ENCODE results near the gene STIM1.

STIM1 gene

DNA sequence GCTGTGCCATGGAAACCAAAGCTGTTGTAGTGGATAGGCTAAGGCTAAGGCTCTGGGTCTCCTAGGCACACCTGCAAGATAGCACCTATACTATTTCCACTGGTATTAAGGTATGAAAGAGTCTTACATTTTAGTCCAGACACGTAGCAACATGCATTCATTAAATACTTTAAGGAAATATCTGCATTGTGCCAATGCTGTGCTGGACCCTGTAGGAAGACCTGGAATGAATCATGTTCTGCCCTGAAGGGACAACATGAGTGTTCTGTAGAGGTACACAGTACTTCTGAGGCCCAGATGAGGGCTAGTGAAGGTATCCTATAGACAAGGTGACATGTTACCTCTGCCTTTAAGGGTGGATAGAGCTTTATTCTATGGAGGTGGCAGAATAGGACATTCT lies 204.0 kb downstream of the STIM1 start:
- no peak for DNase-seq (ENCODE audit: low read depth, low spot score)
- H3K9me3 ChIP-seq (ENCODE audit: insufficient read depth, low read length), result no peaks in the 10 kb centered on the region
- no peaks in the 10 kb centered on the region for H3K4me1 ChIP-seq (ENCODE audit: insufficient read depth, insufficient read length)
- TF ChIP-seq SUZ12 (IDR thresholded peaks at IDR 0.05; ENCODE audit: extremely low read depth, insufficient read depth, insufficient read length) (no peak), ZNF274 (IDR thresholded peaks at IDR 0.05; ENCODE audit: low read depth, low read length) (no peak), YY1 (IDR thresholded peaks at IDR 0.05; ENCODE audit: insufficient read depth, insufficient read length) (no peak)
- no peaks in the 10 kb centered on the region for H3K27me3 ChIP-seq (ENCODE audit: insufficient read depth, insufficient read length)
- H3K36me3 ChIP-seq (ENCODE audit: insufficient read depth, insufficient read length, low read length), result peaks cover 21% of the 10 kb centered on the region
- H3K4me3 ChIP-seq (ENCODE audit: insufficient read length, low read depth), result no peak overlapping the region
- H3K9ac ChIP-seq (ENCODE audit: insufficient read length, low read depth), result no peak overlapping the region

DNA sequence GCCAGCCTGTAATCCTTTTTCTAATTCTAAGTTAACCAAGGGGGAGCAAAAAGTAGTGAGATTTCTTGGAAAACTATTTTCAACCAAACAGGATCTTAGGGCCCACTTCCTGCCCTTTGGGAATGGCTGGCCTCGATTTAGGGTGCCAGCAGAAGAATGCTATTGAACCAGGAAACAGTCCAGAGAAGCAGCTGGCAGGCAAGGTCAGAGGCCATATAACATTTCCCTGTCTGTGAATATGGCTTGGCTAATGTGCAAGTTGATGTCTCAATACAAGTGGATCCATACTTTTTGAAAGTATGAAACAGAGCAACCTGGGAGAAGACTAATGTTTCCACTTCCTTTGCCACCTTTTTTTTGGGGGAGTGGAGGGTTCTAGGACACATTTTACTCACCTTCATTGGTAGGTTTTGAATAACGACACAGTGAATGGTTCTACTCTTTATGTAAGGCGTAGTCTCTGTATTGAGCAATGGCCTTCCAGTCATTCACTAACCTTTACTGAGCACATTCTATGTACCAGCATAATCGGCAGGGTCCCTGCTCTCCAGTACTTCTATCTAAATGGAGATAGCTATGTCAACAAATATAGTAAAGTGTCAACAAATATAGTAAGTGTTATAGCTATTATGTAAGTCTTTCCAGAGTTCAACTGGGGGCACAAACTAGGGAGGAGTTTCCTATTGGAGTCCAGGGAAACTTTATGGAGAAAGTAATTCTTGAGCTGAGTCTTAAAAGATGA lies 204.9 kb downstream of the STIM1 start:
- peaks cover 21% of the 10 kb centered on the region for H3K36me3 ChIP-seq (ENCODE audit: insufficient read depth, insufficient read length, low read length)
- no peak for DNase-seq (ENCODE audit: low read depth, low spot score)
- H3K4me3 ChIP-seq (ENCODE audit: insufficient read length, low read depth), result no peak overlapping the region
- no peaks in the 10 kb centered on the region for H3K27me3 ChIP-seq (ENCODE audit: insufficient read depth, insufficient read length)
- H3K9ac ChIP-seq (ENCODE audit: insufficient read length, low read depth), result no peak overlapping the region
- TF ChIP-seq SUZ12 (IDR thresholded peaks at IDR 0.05; ENCODE audit: extremely low read depth, insufficient read depth, insufficient read length), result no peak
- TF ChIP-seq YY1 (IDR thresholded peaks at IDR 0.05; ENCODE audit: insufficient read depth, insufficient read length), result no peak
- no peaks in the 10 kb centered on the region for H3K4me1 ChIP-seq (ENCODE audit: insufficient read depth, insufficient read length)
- no peaks in the 10 kb centered on the region for H3K9me3 ChIP-seq (ENCODE audit: insufficient read depth, low read length)

DNA sequence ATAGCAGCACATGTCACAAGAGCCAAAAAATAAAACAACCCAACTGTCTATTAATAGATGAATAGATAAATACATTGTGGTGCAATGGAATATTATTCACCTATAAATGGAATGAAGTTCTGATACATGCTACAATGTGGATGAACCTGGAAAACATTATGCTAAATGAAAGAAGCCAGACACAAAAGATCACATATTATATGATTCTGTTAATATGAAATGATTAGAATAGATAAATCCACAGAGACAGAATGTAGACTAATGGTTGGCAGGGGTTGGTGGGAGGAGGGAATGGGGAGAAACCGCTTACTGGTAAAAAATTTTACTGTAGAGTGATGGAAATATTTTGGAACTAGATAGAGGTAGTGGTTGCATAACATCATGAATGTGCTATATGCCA lies 206.2 kb downstream of the STIM1 start:
- TF ChIP-seq ZNF274 (IDR thresholded peaks at IDR 0.05; ENCODE audit: low read depth, low read length) (no peak), YY1 (IDR thresholded peaks at IDR 0.05; ENCODE audit: insufficient read depth, insufficient read length) (no peak), SUZ12 (IDR thresholded peaks at IDR 0.05; ENCODE audit: extremely low read depth, insufficient read depth, insufficient read length) (no peak)
- H3K27me3 ChIP-seq (ENCODE audit: insufficient read depth, insufficient read length), result no peaks in the 10 kb centered on the region
- H3K4me1 ChIP-seq (ENCODE audit: insufficient read depth, insufficient read length), result no peaks in the 10 kb centered on the region
- no peaks in the 10 kb centered on the region for H3K9me3 ChIP-seq (ENCODE audit: insufficient read depth, low read length)
- no peak overlapping the region for H3K4me3 ChIP-seq (ENCODE audit: insufficient read length, low read depth)
- no peak for DNase-seq (ENCODE audit: low read depth, low spot score)
- H3K9ac ChIP-seq (ENCODE audit: insufficient read length, low read depth), result no peak overlapping the region
- H3K36me3 ChIP-seq (ENCODE audit: insufficient read depth, insufficient read length, low read length), result peaks cover 21% of the 10 kb centered on the region

DNA sequence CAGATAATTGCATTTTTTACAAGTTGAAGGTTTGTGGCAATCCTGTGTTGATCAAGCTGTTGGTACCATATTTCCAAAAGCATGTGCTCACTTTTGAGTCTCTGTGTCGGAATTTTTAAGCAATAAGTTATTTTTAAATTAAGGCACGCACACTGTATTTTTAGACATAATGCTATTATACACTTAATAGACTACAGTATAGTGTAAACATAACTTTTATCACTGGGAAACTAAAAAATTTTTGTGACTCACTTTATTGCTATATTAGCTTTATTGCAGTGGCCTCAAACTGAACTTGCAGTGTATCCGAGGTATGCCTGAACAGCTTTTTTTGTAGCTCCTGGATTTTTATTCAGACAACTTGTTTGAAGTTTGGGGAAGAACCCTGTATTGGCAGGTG lies 207.9 kb downstream of the STIM1 start:
- peaks cover 18% of the 10 kb centered on the region for H3K36me3 ChIP-seq (ENCODE audit: insufficient read depth, insufficient read length, low read length)
- H3K27me3 ChIP-seq (ENCODE audit: insufficient read depth, insufficient read length), result no peaks in the 10 kb centered on the region
- DNase-seq (ENCODE audit: low read depth, low spot score), result no peak
- no peak overlapping the region for H3K9ac ChIP-seq (ENCODE audit: insufficient read length, low read depth)
- no peak overlapping the region for H3K4me3 ChIP-seq (ENCODE audit: insufficient read length, low read depth)
- TF ChIP-seq YY1 (IDR thresholded peaks at IDR 0.05; ENCODE audit: insufficient read depth, insufficient read length) (no peak), ZNF274 (IDR thresholded peaks at IDR 0.05; ENCODE audit: low read depth, low read length) (no peak), SUZ12 (IDR thresholded peaks at IDR 0.05; ENCODE audit: extremely low read depth, insufficient read depth, insufficient read length) (no peak)
- H3K4me1 ChIP-seq (ENCODE audit: insufficient read depth, insufficient read length), result no peaks in the 10 kb centered on the region
- H3K9me3 ChIP-seq (ENCODE audit: insufficient read depth, low read length), result no peaks in the 10 kb centered on the region

DNA sequence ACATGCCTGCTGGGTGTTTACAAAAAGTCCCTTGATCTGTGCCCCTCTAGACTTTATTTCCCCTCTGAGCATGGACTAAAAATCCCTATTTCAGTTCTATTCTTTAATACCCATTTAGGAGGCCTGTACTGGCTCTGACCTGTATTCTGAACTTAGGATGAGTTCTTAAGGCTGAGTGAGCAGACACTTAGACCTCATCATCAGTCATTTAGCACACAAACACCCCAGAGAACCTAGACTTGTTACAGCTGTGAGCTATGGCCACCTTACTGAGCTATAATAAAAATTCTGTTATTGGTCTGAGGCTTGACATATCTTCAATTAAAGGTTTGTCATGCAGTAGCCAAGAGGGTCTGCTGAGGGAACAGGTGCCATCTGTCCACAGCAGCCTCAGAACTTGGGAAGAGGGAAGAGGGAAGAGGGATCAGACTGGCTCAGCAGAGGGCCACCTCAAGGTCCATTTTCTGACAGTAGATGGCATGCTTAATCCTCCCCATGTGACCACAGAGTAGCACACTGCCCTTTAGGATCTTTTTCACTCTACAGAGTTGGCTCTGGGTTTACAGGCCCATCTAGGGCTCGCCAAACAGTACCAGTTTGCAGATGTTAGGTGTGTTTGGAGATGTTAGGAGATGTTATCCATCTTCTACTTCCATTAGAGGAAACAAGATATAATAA lies 209.0 kb downstream of the STIM1 start:
- no peak for TF ChIP-seq SUZ12 (IDR thresholded peaks at IDR 0.05; ENCODE audit: extremely low read depth, insufficient read depth, insufficient read length)
- TF ChIP-seq YY1 (IDR thresholded peaks at IDR 0.05; ENCODE audit: insufficient read depth, insufficient read length), result no peak
- TF ChIP-seq ZNF274 (IDR thresholded peaks at IDR 0.05; ENCODE audit: low read depth, low read length), result no peak
- no peaks in the 10 kb centered on the region for H3K9me3 ChIP-seq (ENCODE audit: insufficient read depth, low read length)
- H3K9ac ChIP-seq (ENCODE audit: insufficient read length, low read depth), result no peak overlapping the region
- DNase-seq (ENCODE audit: low read depth, low spot score), result no peak
- no peaks in the 10 kb centered on the region for H3K27me3 ChIP-seq (ENCODE audit: insufficient read depth, insufficient read length)
- H3K4me3 ChIP-seq (ENCODE audit: insufficient read length, low read depth), result no peak overlapping the region
- peaks cover 15% of the 10 kb centered on the region for H3K36me3 ChIP-seq (ENCODE audit: insufficient read depth, insufficient read length, low read length)
- no peaks in the 10 kb centered on the region for H3K4me1 ChIP-seq (ENCODE audit: insufficient read depth, insufficient read length)

DNA sequence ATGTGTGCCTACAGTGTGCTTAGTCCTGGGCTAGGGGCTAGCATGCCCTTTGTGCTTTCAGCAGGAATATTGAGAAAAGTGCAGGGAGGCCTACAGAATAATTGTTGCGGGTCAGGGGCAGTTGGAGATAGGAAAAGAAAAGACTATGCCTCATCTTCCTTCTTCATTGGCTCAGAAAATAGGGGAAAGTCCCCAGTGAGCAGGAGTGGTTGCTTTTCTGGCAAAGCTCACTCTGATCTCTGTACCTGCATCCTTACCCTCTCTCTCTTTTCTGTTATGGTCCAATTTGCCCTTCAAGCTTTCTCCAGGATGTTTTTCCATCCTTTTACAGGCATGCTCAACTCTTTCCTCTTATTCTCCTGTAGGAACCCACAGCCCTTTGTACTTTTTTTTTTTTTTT lies 209.6 kb downstream of the STIM1 start:
- Histone ChIP-seq H3K4me3 (ENCODE audit: insufficient read length, low read depth) (no peak overlapping the region), H3K9ac (ENCODE audit: insufficient read length, low read depth) (no peak overlapping the region), H3K27me3 (ENCODE audit: insufficient read depth, insufficient read length) (no peaks in the 10 kb centered on the region), H3K36me3 (ENCODE audit: insufficient read depth, insufficient read length, low read length) (peaks cover 10% of the 10 kb centered on the region), H3K4me1 (ENCODE audit: insufficient read depth, insufficient read length) (no peaks in the 10 kb centered on the region), H3K9me3 (ENCODE audit: insufficient read depth, low read length) (no peaks in the 10 kb centered on the region)
- TF ChIP-seq YY1 (IDR thresholded peaks at IDR 0.05; ENCODE audit: insufficient read depth, insufficient read length), result no peak
- no peak for TF ChIP-seq ZNF274 (IDR thresholded peaks at IDR 0.05; ENCODE audit: low read depth, low read length)
- no peak for TF ChIP-seq SUZ12 (IDR thresholded peaks at IDR 0.05; ENCODE audit: extremely low read depth, insufficient read depth, insufficient read length)
- no peak for DNase-seq (ENCODE audit: low read depth, low spot score)

DNA sequence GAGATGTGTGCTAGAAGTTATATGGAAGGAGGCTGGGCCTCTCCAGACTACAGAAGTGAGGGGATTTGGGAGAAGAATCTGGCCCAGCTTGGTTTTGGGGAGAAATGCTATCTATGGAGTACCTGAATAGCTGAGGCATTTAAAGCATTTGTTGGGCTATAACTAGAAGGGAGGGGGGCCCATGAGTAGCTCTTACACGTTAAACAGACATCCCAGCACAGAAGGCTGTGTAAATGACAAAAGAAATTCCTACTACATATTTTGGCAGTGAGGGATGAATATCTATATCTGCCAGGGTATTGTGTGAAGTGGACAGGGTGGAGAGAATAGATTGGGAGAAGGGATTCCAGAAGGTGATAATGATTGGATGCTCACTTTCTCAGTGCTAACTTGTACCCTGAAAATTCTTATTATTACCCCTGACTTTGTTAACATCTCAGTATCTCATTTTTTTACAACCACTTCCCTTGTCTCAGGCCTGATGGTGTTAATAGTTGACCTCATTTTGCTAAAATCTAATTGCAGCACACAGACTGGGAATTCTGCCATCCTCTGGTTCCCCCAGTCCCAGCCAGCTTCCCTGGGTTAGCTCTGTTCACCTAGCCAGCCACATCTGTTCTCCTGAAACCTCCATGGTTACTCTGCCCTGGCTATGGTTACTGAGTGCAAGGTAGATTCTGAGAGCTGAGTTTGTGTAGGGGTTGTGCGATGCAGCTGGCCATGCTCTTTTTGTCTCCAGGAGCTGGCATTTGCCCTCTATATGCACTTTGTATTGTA lies 210.3 kb downstream of the STIM1 start:
- Histone ChIP-seq H3K9ac (ENCODE audit: insufficient read length, low read depth) (no peak overlapping the region), H3K4me3 (ENCODE audit: insufficient read length, low read depth) (no peak overlapping the region), H3K27me3 (ENCODE audit: insufficient read depth, insufficient read length) (no peaks in the 10 kb centered on the region), H3K36me3 (ENCODE audit: insufficient read depth, insufficient read length, low read length) (peaks cover 6% of the 10 kb centered on the region), H3K4me1 (ENCODE audit: insufficient read depth, insufficient read length) (no peaks in the 10 kb centered on the region), H3K9me3 (ENCODE audit: insufficient read depth, low read length) (no peaks in the 10 kb centered on the region)
- TF ChIP-seq SUZ12 (IDR thresholded peaks at IDR 0.05; ENCODE audit: extremely low read depth, insufficient read depth, insufficient read length) (no peak), ZNF274 (IDR thresholded peaks at IDR 0.05; ENCODE audit: low read depth, low read length) (no peak), YY1 (IDR thresholded peaks at IDR 0.05; ENCODE audit: insufficient read depth, insufficient read length) (no peak)
- peak; percentile 28 for DNase-seq (ENCODE audit: low read depth, low spot score)
